ENCODE results near the gene OR9A2. TPM values are rescaled to one million over a fixed set of nuclear protein-coding genes. Genes with fewer than 3 reads are reported as not detected.

The OR9A2 gene
- total and polyA plus RNA-seq, 10 of the 15 experiments (the other 5 are each of a cell fraction or from before 2014, with no cell fraction given), result not detected

DNA sequence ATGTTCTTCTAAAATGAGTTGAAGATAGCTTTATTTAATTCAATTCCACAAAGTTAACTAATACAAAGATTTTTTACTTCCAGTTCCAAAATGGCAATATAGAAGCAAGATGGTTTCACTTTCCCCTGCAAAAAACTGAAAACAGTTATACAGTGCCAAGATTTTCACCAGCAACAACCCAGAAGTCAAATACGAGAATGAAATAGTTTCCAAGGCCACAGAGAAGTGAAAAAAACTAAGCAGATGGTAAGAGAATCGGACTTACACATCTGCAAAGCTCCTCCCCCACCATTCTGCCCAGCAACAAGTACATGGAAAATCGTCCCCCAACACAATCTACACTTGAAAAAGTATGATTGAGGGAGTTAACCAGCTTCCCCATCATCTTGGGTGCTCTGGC is 34.5 kb downstream of the OR9A2 start:
- intact Hi-C loops (cut with micrococcal nuclease; ENCODE audit: unreplicated experiment) (no loop called here), in situ Hi-C loops (cut with MboI) (no loop called here)
- no peak overlapping the region for H3K4me3 ChIP-seq
- POLR2A ChIA-PET, result no interaction called here
- H3K27ac ChIP-seq (ENCODE audit: control insufficient read depth, insufficient read depth), result no peak overlapping the region
- no TSS peak for BruUV-seq (replicated peaks)
- H3K4me1 ChIP-seq (ENCODE audit: control insufficient read depth, insufficient read depth, low read length), result no peaks in the 10 kb centered on the region
- no peak overlapping the region for H3K4me2 ChIP-seq (ENCODE audit: control insufficient read depth, insufficient read depth)
- ATAC-seq (no peak; the same call in 2 of the 3 replicates), DNase-seq (ENCODE audit: low read depth, low spot score) (no peak), FAIRE-seq (no peak)
- H3K36me3 ChIP-seq (ENCODE audit: control insufficient read depth in 2 of 2, insufficient read depth in 2 of 2, low read length in 1 of 2), result no peaks in the 10 kb centered on the region
- no peak overlapping the region for H3K9ac ChIP-seq (ENCODE audit: control insufficient read depth, insufficient read depth, low read length)
- TF ChIP-seq MYB (IDR thresholded peaks at IDR 0.05; ENCODE audit: borderline replicate concordance, low read depth, low read length) (no peak), POU2F2 (IDR thresholded peaks at IDR 0.05; ENCODE audit: borderline replicate concordance, low read depth, low read length) (no peak), YBX1 (IDR thresholded peaks at IDR 0.05) (no peak), FOS (IDR thresholded peaks at IDR 0.05; ENCODE audit: borderline replicate concordance, extremely low read depth, insufficient read length) (no peak), HCFC1 (IDR thresholded peaks at IDR 0.05; ENCODE audit: low read length) (no peak), ZNF384 (IDR thresholded peaks at IDR 0.05; ENCODE audit: borderline replicate concordance, low read depth, low read length) (no peak), CBX3 (IDR thresholded peaks at IDR 0.05; ENCODE audit: borderline replicate concordance, low read depth) (no peak), YY1 (IDR thresholded peaks at IDR 0.05; ENCODE audit: low read depth, low read length) (no peak), CHD4 (IDR thresholded peaks at IDR 0.05) (no peak), GATAD2B (conservative IDR thresholded peaks at IDR 0.05; ENCODE audit: low read depth) (no peak)
- TF ChIP-seq, protein P1, sequence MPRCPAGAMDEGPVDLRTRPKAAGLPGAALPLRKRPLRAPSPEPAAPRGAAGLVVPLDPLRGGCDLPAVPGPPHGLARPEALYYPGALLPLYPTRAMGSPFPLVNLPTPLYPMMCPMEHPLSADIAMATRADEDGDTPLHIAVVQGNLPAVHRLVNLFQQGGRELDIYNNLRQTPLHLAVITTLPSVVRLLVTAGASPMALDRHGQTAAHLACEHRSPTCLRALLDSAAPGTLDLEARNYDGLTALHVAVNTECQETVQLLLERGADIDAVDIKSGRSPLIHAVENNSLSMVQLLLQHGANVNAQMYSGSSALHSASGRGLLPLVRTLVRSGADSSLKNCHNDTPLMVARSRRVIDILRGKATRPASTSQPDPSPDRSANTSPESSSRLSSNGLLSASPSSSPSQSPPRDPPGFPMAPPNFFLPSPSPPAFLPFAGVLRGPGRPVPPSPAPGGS (IDR thresholded peaks at IDR 0.05; ENCODE audit: borderline replicate concordance, insufficient read depth, low read depth, low read length, poor library complexity, severe bottlenecking), result no peak
- TF ChIP-seq, protein P2, sequence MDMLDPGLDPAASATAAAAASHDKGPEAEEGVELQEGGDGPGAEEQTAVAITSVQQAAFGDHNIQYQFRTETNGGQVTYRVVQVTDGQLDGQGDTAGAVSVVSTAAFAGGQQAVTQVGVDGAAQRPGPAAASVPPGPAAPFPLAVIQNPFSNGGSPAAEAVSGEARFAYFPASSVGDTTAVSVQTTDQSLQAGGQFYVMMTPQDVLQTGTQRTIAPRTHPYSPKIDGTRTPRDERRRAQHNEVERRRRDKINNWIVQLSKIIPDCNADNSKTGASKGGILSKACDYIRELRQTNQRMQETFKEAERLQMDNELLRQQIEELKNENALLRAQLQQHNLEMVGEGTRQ (IDR thresholded peaks at IDR 0.05; ENCODE audit: borderline replicate concordance, low read depth, low read length), result no peak
- TF ChIP-seq, protein P3, sequence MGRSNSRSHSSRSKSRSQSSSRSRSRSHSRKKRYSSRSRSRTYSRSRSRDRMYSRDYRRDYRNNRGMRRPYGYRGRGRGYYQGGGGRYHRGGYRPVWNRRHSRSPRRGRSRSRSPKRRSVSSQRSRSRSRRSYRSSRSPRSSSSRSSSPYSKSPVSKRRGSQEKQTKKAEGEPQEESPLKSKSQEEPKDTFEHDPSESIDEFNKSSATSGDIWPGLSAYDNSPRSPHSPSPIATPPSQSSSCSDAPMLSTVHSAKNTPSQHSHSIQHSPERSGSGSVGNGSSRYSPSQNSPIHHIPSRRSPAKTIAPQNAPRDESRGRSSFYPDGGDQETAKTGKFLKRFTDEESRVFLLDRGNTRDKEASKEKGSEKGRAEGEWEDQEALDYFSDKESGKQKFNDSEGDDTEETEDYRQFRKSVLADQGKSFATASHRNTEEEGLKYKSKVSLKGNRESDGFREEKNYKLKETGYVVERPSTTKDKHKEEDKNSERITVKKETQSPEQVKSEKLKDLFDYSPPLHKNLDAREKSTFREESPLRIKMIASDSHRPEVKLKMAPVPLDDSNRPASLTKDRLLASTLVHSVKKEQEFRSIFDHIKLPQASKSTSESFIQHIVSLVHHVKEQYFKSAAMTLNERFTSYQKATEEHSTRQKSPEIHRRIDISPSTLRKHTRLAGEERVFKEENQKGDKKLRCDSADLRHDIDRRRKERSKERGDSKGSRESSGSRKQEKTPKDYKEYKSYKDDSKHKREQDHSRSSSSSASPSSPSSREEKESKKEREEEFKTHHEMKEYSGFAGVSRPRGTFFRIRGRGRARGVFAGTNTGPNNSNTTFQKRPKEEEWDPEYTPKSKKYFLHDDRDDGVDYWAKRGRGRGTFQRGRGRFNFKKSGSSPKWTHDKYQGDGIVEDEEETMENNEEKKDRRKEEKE (IDR thresholded peaks at IDR 0.05), result no peak
- TF ChIP-seq, protein P4, sequence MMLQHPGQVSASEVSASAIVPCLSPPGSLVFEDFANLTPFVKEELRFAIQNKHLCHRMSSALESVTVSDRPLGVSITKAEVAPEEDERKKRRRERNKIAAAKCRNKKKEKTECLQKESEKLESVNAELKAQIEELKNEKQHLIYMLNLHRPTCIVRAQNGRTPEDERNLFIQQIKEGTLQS (IDR thresholded peaks at IDR 0.05; ENCODE audit: borderline replicate concordance, extremely low read depth, low read depth, low read length), result no peak
- no peaks in the 10 kb centered on the region for H3K9me3 ChIP-seq (replicated peaks; ENCODE audit: control insufficient read depth, insufficient read depth, low read length)
- SMC1A ChIA-PET (ENCODE audit: uncharacterized antibody, unreplicated experiment), result interaction anchor here (0.6 to 2.3 kb wide), 5 partner anchors 10 to 382 kb away, joined by 3 to 17 read pairs (median 3); no protein-coding TSS in a partner anchor
- WGBS (ENCODE audit: insufficient coverage, insufficient replicate concordance, low lambda C conversion rate, missing lambda C conversion rate), result 3% methylated on average over 3 of the region's 3 CpGs
- H3K79me2 ChIP-seq (ENCODE audit: control insufficient read depth, insufficient read depth, low read length), result no peaks in the 10 kb centered on the region
- no peaks in the 10 kb centered on the region for H3K27me3 ChIP-seq (replicated peaks in 1 of 2; ENCODE audit: control insufficient read depth in 2 of 2, insufficient read depth in 2 of 2, low read length in 1 of 2)
- no peak overlapping the region; the same call in 1 of the 2 replicates for H2AFZ ChIP-seq (ENCODE audit: control insufficient read depth, low read depth, low read length)
- RAD21 ChIA-PET (ENCODE audit: unreplicated experiment), result interaction anchor here (1.2 kb wide), 1 partner anchor 10 kb away, joined by 3 read pairs; no protein-coding TSS in a partner anchor
- no peaks in the 10 kb centered on the region for H4K20me1 ChIP-seq (ENCODE audit: control insufficient read depth, insufficient read depth)
- CTCF ChIA-PET, result interaction anchor here (1.4 to 2.4 kb wide), 5 partner anchors 11 to 223 kb away, joined by 4 to 12 read pairs (median 8); no protein-coding TSS in a partner anchor
